Measurements from ENCODE around the gene ATP6V0E1.

- TF ChIP-seq CTCF (IDR thresholded peaks at IDR 0.05) (no peak), ZFX (IDR thresholded peaks at IDR 0.05; ENCODE audit: borderline replicate concordance) (no peak)
Observed at GRCh38 chr5:173015192-173015591, 31.6 kb downstream of the ATP6V0E1 start.
